Measurements from ENCODE around the gene SCAF8. TPM values are rescaled to one million over a fixed set of nuclear protein-coding genes. Genes with fewer than 3 reads are reported as not detected.

Gene SCAF8
- total and polyA plus RNA-seq, 9 of the 15 experiments (the other 6 are each of a cell fraction or from before 2014, with no cell fraction given) = 10.5 to 46.6 (median 23.2) TPM

GRCh38 chr6:154733626-154734382, 588 bp downstream of the SCAF8 start (continued):
- TF ChIP-seq ZMIZ1 (IDR thresholded peaks at IDR 0.05; ENCODE audit: low read depth in 2 of 2, low read length in 2 of 2) (0 out of 4 replicates have a peak, but pooled peaks of 1 of the 2 experiments have one; percentile 15), CBFA2T3 (IDR thresholded peaks at IDR 0.05) (0 out of 2 replicates have a peak, but pooled peaks have one; percentile 3), NFXL1 (CRISPR knock-in tag; IDR thresholded peaks at IDR 0.05) (no peak), GABPB2 (CRISPR knock-in tag; conservative IDR thresholded peaks at IDR 0.05) (no peak; the same call in 1 of the 2 replicates), ZBTB2 (IDR thresholded peaks at IDR 0.05) (no peak; the same call in 1 of the 2 replicates), DIDO1 (tag; IDR thresholded peaks at IDR 0.05; ENCODE audit: low read depth) (no peak), ARNT (IDR thresholded peaks at IDR 0.05) (no peak), CREB1 (IDR thresholded peaks at IDR 0.05) (peak; percentile 59; the same call in 1 of the 2 replicates), CREB1 (CRISPR knock-in tag; IDR thresholded peaks at IDR 0.05) (peak; percentile 52), ATF6 (CRISPR knock-in tag; IDR thresholded peaks at IDR 0.05) (no peak), FOXM1 (IDR thresholded peaks at IDR 0.05; ENCODE audit: low read depth) (no peak), FOXM1 (CRISPR knock-in tag; IDR thresholded peaks at IDR 0.05; ENCODE audit: low read depth) (peak; percentile 91), PPARD (CRISPR knock-in tag; IDR thresholded peaks at IDR 0.05) (no peak), MXI1 (IDR thresholded peaks at IDR 0.05; ENCODE audit: low read depth, low read length) (no peak; the same call in 1 of the 2 replicates)
- TF ChIP-seq, protein P1, sequence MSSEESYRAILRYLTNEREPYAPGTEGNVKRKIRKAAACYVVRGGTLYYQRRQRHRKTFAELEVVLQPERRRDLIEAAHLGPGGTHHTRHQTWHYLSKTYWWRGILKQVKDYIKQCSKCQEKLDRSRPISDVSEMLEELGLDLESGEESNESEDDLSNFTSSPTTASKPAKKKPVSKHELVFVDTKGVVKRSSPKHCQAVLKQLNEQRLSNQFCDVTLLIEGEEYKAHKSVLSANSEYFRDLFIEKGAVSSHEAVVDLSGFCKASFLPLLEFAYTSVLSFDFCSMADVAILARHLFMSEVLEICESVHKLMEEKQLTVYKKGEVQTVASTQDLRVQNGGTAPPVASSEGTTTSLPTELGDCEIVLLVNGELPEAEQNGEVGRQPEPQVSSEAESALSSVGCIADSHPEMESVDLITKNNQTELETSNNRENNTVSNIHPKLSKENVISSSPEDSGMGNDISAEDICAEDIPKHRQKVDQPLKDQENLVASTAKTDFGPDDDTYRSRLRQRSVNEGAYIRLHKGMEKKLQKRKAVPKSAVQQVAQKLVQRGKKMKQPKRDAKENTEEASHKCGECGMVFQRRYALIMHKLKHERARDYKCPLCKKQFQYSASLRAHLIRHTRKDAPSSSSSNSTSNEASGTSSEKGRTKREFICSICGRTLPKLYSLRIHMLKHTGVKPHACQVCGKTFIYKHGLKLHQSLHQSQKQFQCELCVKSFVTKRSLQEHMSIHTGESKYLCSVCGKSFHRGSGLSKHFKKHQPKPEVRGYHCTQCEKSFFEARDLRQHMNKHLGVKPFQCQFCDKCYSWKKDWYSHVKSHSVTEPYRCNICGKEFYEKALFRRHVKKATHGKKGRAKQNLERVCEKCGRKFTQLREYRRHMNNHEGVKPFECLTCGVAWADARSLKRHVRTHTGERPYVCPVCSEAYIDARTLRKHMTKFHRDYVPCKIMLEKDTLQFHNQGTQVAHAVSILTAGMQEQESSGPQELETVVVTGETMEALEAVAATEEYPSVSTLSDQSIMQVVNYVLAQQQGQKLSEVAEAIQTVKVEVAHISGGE (CRISPR knock-in tag; IDR thresholded peaks at IDR 0.05) = peak in 2 of 3 experiments; percentile 10 to 61; a peak in 1 of 6 replicates

Measured in K562 (cell line).